ENCODE measurements around the gene KIRREL3. TPM values are rescaled to one million over a fixed set of nuclear protein-coding genes. Genes with fewer than 3 reads are reported as not detected.

KIRREL3 gene
- total and polyA plus RNA-seq, 12 donors: 0.13 to 0.58 (median 0.30) TPM

DNA sequence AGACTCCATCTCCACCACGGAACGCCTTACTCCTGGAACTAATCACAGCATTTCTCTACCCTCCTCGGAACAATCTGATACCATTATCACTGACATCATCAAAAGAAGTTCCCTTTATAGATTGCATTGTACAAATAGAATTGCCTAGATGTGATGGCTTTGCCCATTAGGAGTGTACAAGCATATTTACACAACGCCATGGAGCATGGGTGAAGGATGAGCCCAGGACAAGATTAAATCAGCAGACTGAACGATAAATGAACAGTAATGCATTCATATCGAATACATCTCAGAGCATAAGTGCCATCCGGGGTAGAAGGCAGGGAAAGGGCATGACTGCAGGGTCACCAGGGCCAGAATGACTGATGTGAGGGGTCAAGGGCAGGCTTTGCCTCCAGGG is 57.3 kb downstream of the KIRREL3 start:
- Histone ChIP-seq H3K4me1 (no peaks in the 10 kb centered on the region), H3K36me3 (no peaks in the 10 kb centered on the region), H3K27ac (no peak overlapping the region), H3K9me3 (no peaks in the 10 kb centered on the region), H3K27me3 (peaks cover 0 to 5% (median 3%) of the 10 kb centered on the region in 7 donors), H3K4me3 (no peak overlapping the region)
- ATAC-seq (no peak), DNase-seq (no peak)
- 76 to 82% methylated on average over 7 of the region's 7 CpGs for WGBS, 2 donors
- TF ChIP-seq, protein P1, sequence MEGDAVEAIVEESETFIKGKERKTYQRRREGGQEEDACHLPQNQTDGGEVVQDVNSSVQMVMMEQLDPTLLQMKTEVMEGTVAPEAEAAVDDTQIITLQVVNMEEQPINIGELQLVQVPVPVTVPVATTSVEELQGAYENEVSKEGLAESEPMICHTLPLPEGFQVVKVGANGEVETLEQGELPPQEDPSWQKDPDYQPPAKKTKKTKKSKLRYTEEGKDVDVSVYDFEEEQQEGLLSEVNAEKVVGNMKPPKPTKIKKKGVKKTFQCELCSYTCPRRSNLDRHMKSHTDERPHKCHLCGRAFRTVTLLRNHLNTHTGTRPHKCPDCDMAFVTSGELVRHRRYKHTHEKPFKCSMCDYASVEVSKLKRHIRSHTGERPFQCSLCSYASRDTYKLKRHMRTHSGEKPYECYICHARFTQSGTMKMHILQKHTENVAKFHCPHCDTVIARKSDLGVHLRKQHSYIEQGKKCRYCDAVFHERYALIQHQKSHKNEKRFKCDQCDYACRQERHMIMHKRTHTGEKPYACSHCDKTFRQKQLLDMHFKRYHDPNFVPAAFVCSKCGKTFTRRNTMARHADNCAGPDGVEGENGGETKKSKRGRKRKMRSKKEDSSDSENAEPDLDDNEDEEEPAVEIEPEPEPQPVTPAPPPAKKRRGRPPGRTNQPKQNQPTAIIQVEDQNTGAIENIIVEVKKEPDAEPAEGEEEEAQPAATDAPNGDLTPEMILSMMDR (IDR thresholded peaks at IDR 0.05): no peak
- intact Hi-C loops (cut with DNase I): no loop called here

GRCh38 chr11:126942146-126942545 is 58.4 kb downstream of the KIRREL3 start:
- TF ChIP-seq, protein P1 (IDR thresholded peaks at IDR 0.05): no peak
- DNase-seq (no peak), ATAC-seq (no peak)
- intact Hi-C loops (cut with DNase I): no loop called here
- WGBS, 2 donors: 85 to 89% methylated on average over 4 of the region's 4 CpGs
- H3K4me1 ChIP-seq: no peaks in the 10 kb centered on the region
- no peaks in the 10 kb centered on the region for H3K36me3 ChIP-seq
- H3K9me3 ChIP-seq: no peaks in the 10 kb centered on the region
- peaks cover 0 to 3% (median 0%) of the 10 kb centered on the region in 7 donors for H3K27me3 ChIP-seq
- H3K27ac ChIP-seq: no peak overlapping the region
- H3K4me3 ChIP-seq: no peak overlapping the region

DNA sequence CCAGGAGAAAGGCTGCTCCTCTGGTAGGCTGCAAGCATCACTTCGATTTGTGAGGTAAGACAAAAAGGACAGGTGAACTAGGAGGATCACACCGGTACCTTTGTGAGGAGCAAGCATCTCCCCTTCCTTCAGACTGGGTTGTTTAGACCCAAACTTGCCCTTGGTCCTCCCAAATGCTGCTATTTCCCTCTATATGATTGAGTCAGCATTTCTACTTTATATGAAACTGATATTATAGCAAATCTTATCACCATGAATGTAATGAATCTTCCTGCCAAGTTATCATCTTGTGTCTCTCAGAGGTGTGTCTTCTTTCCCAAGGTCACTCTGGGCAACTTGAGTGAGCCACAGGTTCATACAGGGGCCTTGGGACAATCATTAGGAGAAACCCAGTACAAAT is 61.0 kb downstream of the KIRREL3 start:
- intact Hi-C loops (cut with DNase I): no loop called here
- peaks cover 0 to 3% (median 0%) of the 10 kb centered on the region in 7 donors for H3K27me3 ChIP-seq
- WGBS, 2 donors: 71 to 73% methylated on average over 2 of the region's 2 CpGs
- DNase-seq (no peak), ATAC-seq (no peak)
- H3K4me3 ChIP-seq: no peak overlapping the region
- no peak overlapping the region for H3K27ac ChIP-seq
- TF ChIP-seq, protein P1 (IDR thresholded peaks at IDR 0.05): no peak
- H3K36me3 ChIP-seq: no peaks in the 10 kb centered on the region
- H3K9me3 ChIP-seq: peaks cover 0 to 3% (median 0%) of the 10 kb centered on the region in 11 donors
- no peaks in the 10 kb centered on the region for H3K4me1 ChIP-seq

DNA sequence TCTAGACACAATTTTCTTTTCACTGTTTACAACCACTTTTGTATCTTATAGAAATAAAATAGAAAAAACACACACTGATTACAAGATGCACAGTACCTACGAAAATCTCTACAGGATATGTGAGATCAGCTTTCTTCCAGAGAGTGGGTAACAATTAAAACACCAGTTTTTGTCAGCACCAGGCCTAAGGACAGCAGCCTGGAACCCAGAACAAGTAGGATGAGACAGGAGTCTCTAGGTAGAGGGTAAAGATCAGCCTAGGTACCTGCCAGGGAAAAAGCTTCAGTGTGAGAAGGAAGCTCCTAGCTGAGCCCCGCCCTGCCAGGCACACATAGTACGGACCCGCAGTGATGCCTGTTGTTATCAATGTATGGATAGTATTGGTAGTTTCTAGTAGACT is 61.9 kb downstream of the KIRREL3 start:
- TF ChIP-seq, protein P1 (IDR thresholded peaks at IDR 0.05): no peak
- H3K4me1 ChIP-seq: no peaks in the 10 kb centered on the region
- intact Hi-C loops (cut with DNase I): no loop called here
- H3K9me3 ChIP-seq: peaks cover 0 to 11% (median 0%) of the 10 kb centered on the region in 11 donors
- no peaks in the 10 kb centered on the region for H3K36me3 ChIP-seq
- peaks cover 0 to 3% (median 0%) of the 10 kb centered on the region in 7 donors for H3K27me3 ChIP-seq
- H3K4me3 ChIP-seq: no peak overlapping the region
- no peak for DNase-seq
- ATAC-seq: no peak
- H3K27ac ChIP-seq: no peak overlapping the region
- WGBS, 2 donors: 73 to 91% methylated on average over 4 of the region's 4 CpGs
